Activated CD4-positive, alpha-beta memory T cell treated with anti-CD3 and anti-CD28 coated beads for 36 hours (primary cell): ENCODE results near the gene UBE2E1. TPM values are rescaled to one million over a fixed set of nuclear protein-coding genes. Genes with fewer than 3 reads are reported as not detected.

ENCODE experiments used
- CTCF ChIA-PET: fragments of 350-600 bp; sonication (Branson Sonifier 250); formaldehyde crosslinking; loops from one replicate; lab custom pipeline; 2021; ENCODE audit warnings: antibody characterized with exemption, inconsistent platforms; lab: Charles Lee
- POLR2A ChIA-PET: fragments of 350-600 bp; sonication (Branson Sonifier 250); formaldehyde crosslinking; loops from one replicate; lab custom pipeline; 2021; ENCODE audit warnings: antibody characterized with exemption; lab: Charles Lee
- DNase-seq: peaks from one replicate; pipeline ENCODE4 v3.0.0-alpha.2; 2020
- H3K27ac Mint-ChIP-seq: one replicate; pipeline ENCODE4 v1.8.0; 2021; ENCODE audit warnings: mixed read lengths
- H3K27me3 Mint-ChIP-seq: one replicate; pipeline ENCODE4 v1.8.0; 2021; ENCODE audit warnings: mixed read lengths
- H3K36me3 Mint-ChIP-seq: one replicate; pipeline ENCODE4 v1.8.0; 2021; ENCODE audit warnings: mixed read lengths
- H3K4me1 Mint-ChIP-seq: one replicate; pipeline ENCODE4 v1.8.0; 2021; ENCODE audit warnings: low read depth, mixed read lengths
- H3K4me3 Mint-ChIP-seq: one replicate; pipeline ENCODE4 v1.8.0; 2021; ENCODE audit warnings: mild to moderate bottlenecking, mixed read lengths
- H3K9me3 Mint-ChIP-seq: one replicate; pipeline ENCODE4 v1.8.0; 2021; ENCODE audit warnings: mixed read lengths
- intact Hi-C: fragments of 100-400 bp; cut with micrococcal nuclease; formaldehyde crosslinking; loops from one replicate; pipeline ENCODE4 v1.15.1; 2023
- total RNA-seq, 2 experiments: library from RNA; stranded (reverse); gene quantifications; one replicate each; pipeline ENCODE4 v1.2.3, GENCODE V29; 2021

Gene UBE2E1
- total RNA-seq, 2 experiments from 2014 or later, result 82.8 to 84.8 TPM

GRCh38 chr3:23798876-23799275 is 6.9 kb upstream of the UBE2E1 start:
- Mint-ChIP-seq H3K4me1 (peaks cover 15% of the 10 kb centered on the region), H3K4me3 (no peak overlapping the region), H3K27me3 (peaks cover 4% of the 10 kb centered on the region), H3K9me3 (no peaks in the 10 kb centered on the region), H3K36me3 (no peaks in the 10 kb centered on the region), H3K27ac (no peak overlapping the region)
- ChIA-PET POLR2A (no interaction called here), CTCF (no interaction called here)
- intact Hi-C loops, result no loop called here
- DNase-seq, result no peak

- H3K27ac Mint-ChIP-seq, result no peak overlapping the region
- H3K36me3 Mint-ChIP-seq, result no peaks in the 10 kb centered on the region
- no peak overlapping the region for H3K4me3 Mint-ChIP-seq
- peaks cover 3% of the 10 kb centered on the region for H3K27me3 Mint-ChIP-seq
- H3K9me3 Mint-ChIP-seq, result no peaks in the 10 kb centered on the region
- H3K4me1 Mint-ChIP-seq, result peaks cover 18% of the 10 kb centered on the region
- intact Hi-C loops, result no loop called here
- CTCF ChIA-PET, result no interaction called here
- POLR2A ChIA-PET, result no interaction called here
- DNase-seq, result no peak
Observed at GRCh38 chr3:23800731-23801130, 5.0 kb upstream of the UBE2E1 start.

GRCh38 chr3:23804441-23805209 is 1.1 kb upstream of the UBE2E1 start:
- Mint-ChIP-seq H3K9me3 (no peaks in the 10 kb centered on the region), H3K27ac (no peak overlapping the region), H3K4me1 (peaks cover 31% of the 10 kb centered on the region), H3K27me3 (peaks cover 2% of the 10 kb centered on the region), H3K36me3 (peaks cover 5% of the 10 kb centered on the region), H3K4me3 (no peak overlapping the region)
- DNase-seq, result no peak
- CTCF ChIA-PET, result interaction anchor here (1.0 kb wide), 1 partner anchor 79 kb away, joined by 4 read pairs; no protein-coding TSS in a partner anchor
- intact Hi-C loops, result loop anchor here (2.0 kb wide), 1 partner anchor 42 kb away; no protein-coding TSS in a partner anchor
- POLR2A ChIA-PET, result no interaction called here

GRCh38 chr3:23805210-23805632 is 534 bp upstream of the UBE2E1 start:
- Mint-ChIP-seq H3K36me3 (peaks cover 7% of the 10 kb centered on the region), H3K27me3 (peaks cover 2% of the 10 kb centered on the region)

GRCh38 chr3:23806534-23807423 is 1.0 kb downstream of the UBE2E1 start:
- peak; percentile 28 for DNase-seq
- Mint-ChIP-seq H3K4me3 (peak overlapping the region; percentile 88), H3K27me3 (peaks cover 2% of the 10 kb centered on the region), H3K4me1 (peaks cover 45% of the 10 kb centered on the region), H3K27ac (peak overlapping the region; percentile 91), H3K9me3 (no peaks in the 10 kb centered on the region), H3K36me3 (peaks cover 11% of the 10 kb centered on the region)
- intact Hi-C loops, result no loop called here
- ChIA-PET CTCF (no interaction called here), POLR2A (interaction anchor here (1.0 to 3.8 kb wide), 2 partner anchors 111 to 139 kb away, joined by 3 to 21 read pairs; partner anchors contain the start of genes NKIRAS1 and RPL15)

More at GRCh38 chr3:23805210-23805632, 534 bp upstream of the UBE2E1 start:
- peak overlapping the region; percentile 58 for H3K27ac Mint-ChIP-seq
- CTCF ChIA-PET, result no interaction called here
- H3K4me3 Mint-ChIP-seq, result peak overlapping the region; percentile 89
- POLR2A ChIA-PET, result no interaction called here
- H3K9me3 Mint-ChIP-seq, result no peaks in the 10 kb centered on the region
- peaks cover 37% of the 10 kb centered on the region for H3K4me1 Mint-ChIP-seq
- intact Hi-C loops, result loop anchor here (2.0 kb wide), 1 partner anchor 42 kb away; no protein-coding TSS in a partner anchor
- DNase-seq, result no peak

GRCh38 chr3:23807424-23808015 is 1.8 kb downstream of the UBE2E1 start:
- Mint-ChIP-seq H3K36me3 (peaks cover 14% of the 10 kb centered on the region), H3K4me1 (peaks cover 53% of the 10 kb centered on the region), H3K9me3 (no peaks in the 10 kb centered on the region), H3K4me3 (peak overlapping the region; percentile 88), H3K27me3 (peaks cover 2% of the 10 kb centered on the region), H3K27ac (peak overlapping the region; percentile 91)
- intact Hi-C loops, result no loop called here
- POLR2A ChIA-PET, result interaction anchor here (1.0 to 3.8 kb wide), 2 partner anchors 110 to 139 kb away, joined by 3 to 21 read pairs; partner anchors contain the start of genes NKIRAS1 and RPL15
- CTCF ChIA-PET, result no interaction called here
- DNase-seq, result no peak

GRCh38 chr3:23808525-23808924 is 2.8 kb downstream of the UBE2E1 start:
- POLR2A ChIA-PET, result interaction anchor here (0.5 to 3.8 kb wide), 2 partner anchors 12 to 109 kb away, joined by 3 to 21 read pairs; partner anchors contain the start of genes NKIRAS1 and RPL15

GRCh38 chr3:23809294-23809693 is 3.5 kb downstream of the UBE2E1 start:
- POLR2A ChIA-PET, result interaction anchor here (0.8 to 3.8 kb wide), 2 partner anchors 17 to 108 kb away, joined by 3 to 21 read pairs; partner anchors contain the start of genes NKIRAS1 and RPL15

More at GRCh38 chr3:23808525-23808924, 2.8 kb downstream of the UBE2E1 start:
- H3K36me3 Mint-ChIP-seq, result peaks cover 14% of the 10 kb centered on the region
- peak overlapping the region; percentile 61 for H3K27ac Mint-ChIP-seq
- no peaks in the 10 kb centered on the region for H3K9me3 Mint-ChIP-seq
- H3K27me3 Mint-ChIP-seq, result peaks cover 2% of the 10 kb centered on the region
- CTCF ChIA-PET, result no interaction called here
- H3K4me3 Mint-ChIP-seq, result no peak overlapping the region
- H3K4me1 Mint-ChIP-seq, result peaks cover 55% of the 10 kb centered on the region
- DNase-seq, result no peak
- intact Hi-C loops, result no loop called here

GRCh38 chr3:23809840-23810342 is 4.1 kb downstream of the UBE2E1 start:
- H3K4me3 Mint-ChIP-seq, result peak overlapping the region; percentile 83
- DNase-seq, result no peak
- peak overlapping the region; percentile 89 for H3K27ac Mint-ChIP-seq
- peaks cover 14% of the 10 kb centered on the region for H3K36me3 Mint-ChIP-seq
- ChIA-PET POLR2A (interaction anchor here (0.8 to 3.8 kb wide), 3 partner anchors 10 to 107 kb away, joined by 3 to 21 read pairs (median 3); partner anchors contain the start of genes NKIRAS1 and RPL15), CTCF (interaction anchor here (0.6 kb wide), 1 partner anchor 283 kb away, joined by 4 read pairs; no protein-coding TSS in a partner anchor)
- no peaks in the 10 kb centered on the region for H3K27me3 Mint-ChIP-seq
- H3K9me3 Mint-ChIP-seq, result no peaks in the 10 kb centered on the region
- H3K4me1 Mint-ChIP-seq, result peaks cover 58% of the 10 kb centered on the region
- intact Hi-C loops, result loop anchor here (1.0 to 10.0 kb wide), 4 partner anchors 13 to 345 kb away; partner anchors contain the start of genes NKIRAS1, NR1D2 and RPL15

More at GRCh38 chr3:23809294-23809693, 3.5 kb downstream of the UBE2E1 start:
- Mint-ChIP-seq H3K4me1 (peaks cover 56% of the 10 kb centered on the region), H3K4me3 (peak overlapping the region; percentile 83), H3K27ac (peak overlapping the region; percentile 89), H3K36me3 (peaks cover 14% of the 10 kb centered on the region), H3K27me3 (peaks cover 2% of the 10 kb centered on the region), H3K9me3 (no peaks in the 10 kb centered on the region)
- CTCF ChIA-PET, result no interaction called here
- intact Hi-C loops, result loop anchor here (1.0 kb wide), 1 partner anchor 12 kb away; no protein-coding TSS in a partner anchor
- DNase-seq, result peak; percentile 26

- ChIA-PET CTCF (interaction anchor here (0.6 kb wide), 1 partner anchor 283 kb away, joined by 4 read pairs; no protein-coding TSS in a partner anchor), POLR2A (interaction anchor here (0.8 to 3.8 kb wide), 4 partner anchors 9 to 107 kb away, joined by 3 to 21 read pairs (median 6); partner anchors contain the start of genes NKIRAS1 and RPL15)
- Mint-ChIP-seq H3K27ac (peak overlapping the region; percentile 92), H3K4me3 (peak overlapping the region; percentile 92), H3K9me3 (no peaks in the 10 kb centered on the region), H3K4me1 (peaks cover 59% of the 10 kb centered on the region), H3K27me3 (no peaks in the 10 kb centered on the region), H3K36me3 (peaks cover 17% of the 10 kb centered on the region)
- peak; percentile 60 for DNase-seq
- intact Hi-C loops, result loop anchor here (2.0 to 10.0 kb wide), 3 partner anchors 106 to 344 kb away; partner anchors contain the start of genes NKIRAS1, NR1D2 and RPL15
Observed at GRCh38 chr3:23810343-23811184, 4.8 kb downstream of the UBE2E1 start.
